Omental fat pad (tissue), 4 donors: ENCODE measurements around the gene PTP4A1. TPM values are rescaled to one million over a fixed set of nuclear protein-coding genes. Genes with fewer than 3 reads are reported as not detected.

Experiments
- ATAC-seq: fragments of 150-250 bp; one replicate; pipeline ENCODE4 v1.9.1; 2016; ENCODE audit warnings: mild to moderate bottlenecking, moderate library complexity; ENCODE audit not compliant: low FRiP score
- DNase-seq: peaks from one replicate; pipeline ENCODE4 v3.0.0-alpha.2; 2019; ENCODE audit warnings: low spot score
- CTCF ChIP-seq, 3 donors: fragments of 450-650 bp; IDR thresholded peaks; one replicate each; pipeline ENCODE4 v1.5.1; 2016 to 2017; ENCODE audit warnings: antibody characterized with exemption in 3 of 3, mild to moderate bottlenecking in 3 of 3, moderate library complexity in 2 of 3
- total RNA-seq, 4 donors: library from RNA; depleted of rRNA; stranded (reverse); fragments of >200 nt; gene quantifications; one replicate each; pipeline ENCODE4 v1.1.0, GENCODE V29; 2016

PTP4A1 gene
- total RNA-seq, 4 donors from 2014 or later: 24.7 to 43.6 (median 33.8) TPM

- no peak for TF ChIP-seq CTCF (IDR thresholded peaks at IDR 0.05)
- no peak for ATAC-seq
- no peak for DNase-seq
These were observed 17.5 kb upstream of the PTP4A1 start for GRCh38 chr6:63554782-63555181.

- no peak for DNase-seq
- TF ChIP-seq CTCF (IDR thresholded peaks at IDR 0.05): no peak
- no peak for ATAC-seq
These were observed 15.9 kb upstream of the PTP4A1 start for GRCh38 chr6:63556369-63556768.

GRCh38 chr6:63558278-63558677 is 14.0 kb upstream of the PTP4A1 start:
- DNase-seq: no peak
- ATAC-seq: no peak
- no peak for TF ChIP-seq CTCF (IDR thresholded peaks at IDR 0.05)

- ATAC-seq: no peak
- no peak for DNase-seq
- no peak for TF ChIP-seq CTCF (IDR thresholded peaks at IDR 0.05)
These were observed 11.4 kb upstream of the PTP4A1 start for GRCh38 chr6:63560801-63561287.

GRCh38 chr6:63561288-63561687 is 11.0 kb upstream of the PTP4A1 start:
- ATAC-seq (no peak), DNase-seq (no peak)
- TF ChIP-seq CTCF (IDR thresholded peaks at IDR 0.05): no peak

- no peak for DNase-seq
- TF ChIP-seq CTCF (IDR thresholded peaks at IDR 0.05): no peak
- ATAC-seq: no peak
These were observed 9.0 kb upstream of the PTP4A1 start for GRCh38 chr6:63563235-63563634.

GRCh38 chr6:63565058-63565726 is 7.1 kb upstream of the PTP4A1 start:
- ATAC-seq (no peak), DNase-seq (no peak)
- no peak for TF ChIP-seq CTCF (IDR thresholded peaks at IDR 0.05)
